Brain pericyte (primary cell): ENCODE measurements around the gene ZBTB8A.
"Not testable (repeated sequence)": the region's sequence is repeated elsewhere in the genome, so short reads cannot be mapped to it uniquely, and the experiment has no call there.

Experiments
- DNase-seq: peaks from one replicate; pipeline ENCODE4 v3.0.0-alpha.2; 2012; ENCODE audit warnings: low read depth, low spot score

ZBTB8A gene

GRCh38 chr1:32619701-32620485, 80.7 kb downstream of the ZBTB8A start:
- no peak for DNase-seq

GRCh38 chr1:32622205-32622604, 83.0 kb downstream of the ZBTB8A start:
- no peak for DNase-seq

GRCh38 chr1:32622806-32623681, 83.8 kb downstream of the ZBTB8A start:
- DNase-seq, result no peak

GRCh38 chr1:32623775-32624174, 84.5 kb downstream of the ZBTB8A start:
- DNase-seq, result no peak

GRCh38 chr1:32626176-32626575, 86.9 kb downstream of the ZBTB8A start:
- no peak for DNase-seq

GRCh38 chr1:32627596-32628162, 88.5 kb downstream of the ZBTB8A start:
- DNase-seq, result no peak

- DNase-seq, result not testable (repeated sequence)
Observed at GRCh38 chr1:32630173-32630572, 90.9 kb downstream of the ZBTB8A start.

- no peak for DNase-seq
Observed at GRCh38 chr1:32632829-32633228, 93.6 kb downstream of the ZBTB8A start.

- no peak for DNase-seq
Observed at GRCh38 chr1:32635508-32636277, 96.5 kb downstream of the ZBTB8A start.

- no peak for DNase-seq
Observed at GRCh38 chr1:32636914-32637645, 97.9 kb downstream of the ZBTB8A start.

GRCh38 chr1:32639489-32640075, 100.4 kb downstream of the ZBTB8A start:
- DNase-seq, result no peak

GRCh38 chr1:32642292-32642827, 103.1 kb downstream of the ZBTB8A start:
- not testable (repeated sequence) for DNase-seq

GRCh38 chr1:32644426-32644825, 105.2 kb downstream of the ZBTB8A start:
- no peak for DNase-seq

GRCh38 chr1:32647308-32648134, 108.3 kb downstream of the ZBTB8A start:
- DNase-seq, result no peak

- DNase-seq, result peak; percentile 74
Observed at GRCh38 chr1:32650248-32650751, 111.1 kb downstream of the ZBTB8A start, which contains the start of gene ZBTB8OS. TSS of gene ZBTB8OS (minus strand) at chr1:32650550. CDS start at chr1:32650529, 21 bp downstream.

GRCh38 chr1:32650752-32651460, 111.7 kb downstream of the ZBTB8A start, which contains the start of gene RBBP4:
TSS of gene RBBP4 (plus strand) at chr1:32651208. CDS start at chr1:32651307, 99 bp downstream.
- DNase-seq, result peak; percentile 96

GRCh38 chr1:32651461-32652073, 112.3 kb downstream of the ZBTB8A start:
- DNase-seq, result peak; percentile 4
